Prostate gland (tissue), 2 donors: ENCODE results near the gene QRICH2. TPM values are rescaled to one million over a fixed set of nuclear protein-coding genes. Genes with fewer than 3 reads are reported as not detected.
"Not testable (repeated sequence)": the region's sequence is repeated elsewhere in the genome, so short reads cannot be mapped to it uniquely, and the experiment has no call there.

Experiments used
- DNase-seq: peaks from one replicate; pipeline ENCODE4 v3.0.0-alpha.2; 2019; ENCODE audit warnings: low spot score
- H3K27ac ChIP-seq, 2 donors: fragments of 200-600 bp; sonication (generic); 2 replicates each; pipeline ENCODE4 v1.5.1; 2017 to 2019
- H3K27me3 ChIP-seq: fragments of 200-600 bp; sonication (generic); replicated peaks from 2 replicates; pipeline ENCODE4 v1.5.1; 2019; ENCODE audit not compliant: insufficient read depth
- H3K36me3 ChIP-seq, 2 donors: fragments of 200-600 bp; sonication (generic); 1 replicate in 1 of 2; 2 replicates in 1 of 2; pipeline versions ENCODE4 v1.5.1 to v1.8.1; 2017 to 2019
- H3K4me1 ChIP-seq: fragments of 200-600 bp; sonication (generic); replicated peaks from 2 replicates; pipeline ENCODE4 v1.5.1; 2019
- H3K4me3 ChIP-seq, 2 donors: fragments of 200-600 bp; sonication (generic); 2 replicates each; pipeline ENCODE4 v1.5.1; 2017 to 2019
- H3K9me3 ChIP-seq: fragments of 200-600 bp; sonication (generic); 2 replicates; pipeline ENCODE4 v1.5.1; 2017
- POLR2A ChIP-seq: fragments of 450-650 bp; IDR thresholded peaks from one replicate; pipeline ENCODE4 v1.6.1; 2016; ENCODE audit warnings: antibody characterized with exemption, mild to moderate bottlenecking
- POLR2AphosphoS5 ChIP-seq: sonication (generic); formaldehyde crosslinking; IDR thresholded peaks from one replicate; pipeline ENCODE4 v1.6.1; 2017; ENCODE audit warnings: antibody characterized with exemption
- WGBS: methylation state at CpG from one replicate; pipeline ENCODE4 v1.1.5; 2018; 5-methylcytosine and 5-hydroxymethylcytosine counted together
- intact Hi-C: fragments of 100-400 bp; cut with DNase I; formaldehyde crosslinking; loops from one replicate; pipeline ENCODE4 v1.14.2; 2022
- total RNA-seq, 2 donors: library from RNA; depleted of rRNA; stranded (reverse); fragments of >200 nt; gene quantifications; one replicate each; pipeline ENCODE4 v1.1.0, GENCODE V29; 2016
- TF ChIP-seq, protein P1 (sequence below), 4 experiments: fragments of 200-600 bp in 2 of 4; fragments of 450-650 bp in 2 of 4; sonication (generic) in 2 of 4; IDR thresholded peaks; 1 replicate in 3 of 4; 2 replicates in 1 of 4; pipeline ENCODE4 v1.5.1; 2016 to 2019; ENCODE audit warnings: antibody characterized with exemption in 4 of 4, mild to moderate bottlenecking in 2 of 4, moderate library complexity in 2 of 4

Gene QRICH2
- total RNA-seq, 2 donors from 2014 or later = 3.1 to 9.8 TPM

DNA sequence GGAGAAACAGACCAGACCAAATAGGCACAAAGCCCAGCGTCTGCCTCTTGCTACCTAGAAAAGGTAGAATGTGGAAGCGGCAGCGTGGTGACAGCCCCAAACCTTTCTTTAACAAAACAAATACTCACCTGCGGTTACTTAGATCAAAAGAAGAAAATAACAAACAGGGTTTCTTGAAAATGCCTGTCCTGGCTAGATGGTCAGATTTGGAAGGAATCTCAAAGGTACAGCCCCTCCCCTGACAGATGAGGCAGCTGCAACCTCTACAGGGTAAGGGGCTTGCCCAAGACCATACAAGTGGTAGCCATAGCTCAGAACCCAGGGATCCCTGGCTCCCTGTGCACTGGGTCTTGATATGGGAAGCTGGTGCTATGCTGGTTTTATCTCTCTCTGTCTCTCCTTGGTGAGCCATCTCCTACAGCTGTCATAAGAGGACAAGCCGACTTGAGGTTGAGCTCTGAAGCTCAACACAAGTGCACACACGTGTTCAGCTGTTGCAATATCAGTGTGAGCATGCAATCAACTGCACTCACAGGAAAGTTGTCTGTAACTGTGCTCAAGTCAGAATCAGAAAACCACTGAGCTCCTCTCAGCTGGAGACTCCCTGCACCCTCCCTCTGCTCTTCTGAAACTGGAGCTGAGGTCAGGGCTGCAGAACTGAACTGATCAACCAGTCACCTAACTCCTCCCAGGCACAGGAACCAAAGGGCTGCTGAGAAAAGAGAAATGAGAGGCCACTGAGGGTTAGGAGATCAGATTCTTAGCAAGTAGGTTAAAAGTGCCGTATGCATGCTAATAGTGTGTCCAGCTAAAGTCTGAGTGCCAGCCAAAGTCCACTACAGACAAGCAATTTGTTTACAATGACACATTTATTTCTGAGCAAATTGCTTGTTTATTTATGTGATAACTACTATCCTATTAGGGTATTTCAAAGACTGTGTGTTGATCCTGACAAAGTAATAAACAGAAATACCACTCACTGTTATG is 61.7 kb downstream of the QRICH2 start:
- Histone ChIP-seq H3K4me1 (no peaks in the 10 kb centered on the region), H3K36me3 (no peaks in the 10 kb centered on the region), H3K27ac (no peak overlapping the region), H3K27me3 (no peaks in the 10 kb centered on the region), H3K4me3 (no peak overlapping the region), H3K9me3 (no peaks in the 10 kb centered on the region)
- intact Hi-C loops = no loop called here
- no peak for DNase-seq
- 71% methylated on average over 7 of the region's 7 CpGs for WGBS
- TF ChIP-seq POLR2AphosphoS5 (no peak), POLR2A (no peak)
- TF ChIP-seq, protein P1, sequence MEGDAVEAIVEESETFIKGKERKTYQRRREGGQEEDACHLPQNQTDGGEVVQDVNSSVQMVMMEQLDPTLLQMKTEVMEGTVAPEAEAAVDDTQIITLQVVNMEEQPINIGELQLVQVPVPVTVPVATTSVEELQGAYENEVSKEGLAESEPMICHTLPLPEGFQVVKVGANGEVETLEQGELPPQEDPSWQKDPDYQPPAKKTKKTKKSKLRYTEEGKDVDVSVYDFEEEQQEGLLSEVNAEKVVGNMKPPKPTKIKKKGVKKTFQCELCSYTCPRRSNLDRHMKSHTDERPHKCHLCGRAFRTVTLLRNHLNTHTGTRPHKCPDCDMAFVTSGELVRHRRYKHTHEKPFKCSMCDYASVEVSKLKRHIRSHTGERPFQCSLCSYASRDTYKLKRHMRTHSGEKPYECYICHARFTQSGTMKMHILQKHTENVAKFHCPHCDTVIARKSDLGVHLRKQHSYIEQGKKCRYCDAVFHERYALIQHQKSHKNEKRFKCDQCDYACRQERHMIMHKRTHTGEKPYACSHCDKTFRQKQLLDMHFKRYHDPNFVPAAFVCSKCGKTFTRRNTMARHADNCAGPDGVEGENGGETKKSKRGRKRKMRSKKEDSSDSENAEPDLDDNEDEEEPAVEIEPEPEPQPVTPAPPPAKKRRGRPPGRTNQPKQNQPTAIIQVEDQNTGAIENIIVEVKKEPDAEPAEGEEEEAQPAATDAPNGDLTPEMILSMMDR (IDR thresholded peaks at IDR 0.05) = no peak

DNA sequence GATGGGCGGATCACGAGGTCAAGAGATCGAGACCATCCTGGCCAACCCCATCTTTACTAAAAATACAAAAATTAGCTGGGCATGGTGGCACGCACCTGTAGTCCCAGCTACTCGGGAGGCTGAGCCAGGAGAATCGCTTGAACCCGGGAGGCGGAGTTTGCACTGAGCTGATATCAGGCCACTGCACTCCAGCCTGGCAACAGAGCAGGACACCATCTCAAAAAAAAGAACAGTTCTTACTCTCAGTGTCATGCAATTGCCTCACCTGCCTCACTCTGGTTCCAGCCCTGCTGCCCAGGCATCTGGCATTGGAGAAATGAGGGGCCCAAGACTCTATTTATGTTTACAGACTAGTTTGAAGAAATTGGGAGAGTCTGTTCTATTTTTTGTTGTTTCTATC is 63.4 kb downstream of the QRICH2 start:
- H3K4me1 ChIP-seq, DNase-seq, H3K9me3 ChIP-seq, H3K27me3 ChIP-seq, H3K4me3 ChIP-seq, H3K27ac ChIP-seq, intact Hi-C loops, H3K36me3 ChIP-seq: not testable (repeated sequence)
- 97% methylated on average over 8 of the region's 8 CpGs for WGBS

DNA sequence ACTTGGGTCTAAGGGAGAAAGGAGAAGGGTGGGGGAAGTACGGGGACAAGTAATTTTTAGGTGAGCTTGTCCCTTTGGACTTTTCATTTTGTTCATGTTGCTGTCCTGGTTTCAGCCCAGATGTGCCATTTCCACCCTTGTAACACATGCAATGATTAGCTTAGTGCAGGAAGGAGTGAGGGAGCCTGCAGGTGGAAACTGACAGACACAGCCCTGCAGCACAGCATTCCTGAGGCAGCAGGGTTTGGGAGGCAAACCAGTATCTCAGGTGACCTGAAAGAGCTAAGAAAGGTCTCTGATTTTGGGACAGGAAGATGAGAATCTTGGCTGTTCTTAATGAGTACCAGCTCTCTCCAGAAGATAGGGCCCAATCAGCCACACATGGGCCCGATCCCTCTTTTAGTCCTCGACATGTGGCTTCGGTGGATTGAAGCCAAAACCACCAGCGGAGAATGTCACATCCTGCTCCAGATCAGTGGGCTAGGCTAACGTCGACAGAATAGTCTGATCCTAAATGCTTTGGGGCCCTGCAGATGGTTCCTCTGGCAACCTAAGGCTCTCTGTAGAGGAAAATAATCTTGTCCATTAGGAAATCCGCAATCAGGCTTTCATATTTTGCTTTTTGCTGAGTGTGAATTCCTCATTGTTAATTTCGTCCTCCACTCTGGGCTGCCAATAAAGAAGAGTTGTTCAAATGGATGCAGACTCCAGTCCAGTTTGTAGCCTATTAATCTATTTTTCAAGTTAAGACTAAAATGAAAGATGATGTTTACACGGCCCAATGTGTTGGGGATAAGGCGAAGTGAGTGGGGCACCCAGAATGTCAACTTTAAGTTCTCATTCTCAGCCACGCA is 64.0 kb downstream of the QRICH2 start:
- Histone ChIP-seq H3K4me1 (no peaks in the 10 kb centered on the region), H3K27ac (no peak overlapping the region), H3K27me3 (no peaks in the 10 kb centered on the region), H3K9me3 (no peaks in the 10 kb centered on the region), H3K36me3 (no peaks in the 10 kb centered on the region), H3K4me3 (no peak overlapping the region)
- DNase-seq = no peak
- TF ChIP-seq, protein P1 (IDR thresholded peaks at IDR 0.05) = no peak
- TF ChIP-seq POLR2A = no peak
- TF ChIP-seq POLR2AphosphoS5 = no peak
- intact Hi-C loops = no loop called here
- WGBS = 82% methylated on average over 12 of the region's 12 CpGs

DNA sequence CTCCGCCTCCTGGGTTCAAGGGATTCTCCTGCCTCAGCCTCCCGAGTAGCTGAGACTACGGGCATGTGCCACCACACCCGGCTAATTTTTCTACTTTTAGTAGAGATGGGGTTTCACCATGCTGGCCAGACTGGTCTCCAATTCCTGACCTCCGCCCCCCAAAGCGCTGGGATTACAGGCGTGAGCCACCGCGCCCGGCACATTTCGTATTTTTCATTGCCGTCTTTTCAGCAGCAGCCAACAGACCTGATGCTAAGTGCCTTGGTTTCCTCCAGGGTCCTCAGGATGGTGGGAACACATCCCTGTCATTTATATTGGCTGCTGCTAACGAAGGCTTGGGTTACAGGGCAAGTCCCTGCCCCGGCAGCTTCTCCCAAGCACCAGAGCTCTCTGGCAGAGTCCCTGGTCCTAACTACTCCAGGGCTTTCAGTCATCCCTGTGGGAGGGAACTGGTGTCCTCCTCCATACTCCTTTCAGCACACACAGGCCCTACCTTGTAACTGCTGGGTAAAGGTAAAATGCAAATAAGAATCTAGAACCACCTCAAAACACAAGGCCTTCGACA is 66.3 kb downstream of the QRICH2 start:
- Histone ChIP-seq H3K9me3 (no peaks in the 10 kb centered on the region), H3K27me3 (no peaks in the 10 kb centered on the region), H3K4me3 (no peak overlapping the region), H3K36me3 (no peaks in the 10 kb centered on the region), H3K4me1 (no peaks in the 10 kb centered on the region), H3K27ac (no peak overlapping the region)
- TF ChIP-seq POLR2AphosphoS5 (no peak), POLR2A (no peak)
- TF ChIP-seq, protein P1 (IDR thresholded peaks at IDR 0.05) = no peak
- no peak for DNase-seq
- 94% methylated on average over 15 of the region's 15 CpGs for WGBS
- intact Hi-C loops = no loop called here

DNA sequence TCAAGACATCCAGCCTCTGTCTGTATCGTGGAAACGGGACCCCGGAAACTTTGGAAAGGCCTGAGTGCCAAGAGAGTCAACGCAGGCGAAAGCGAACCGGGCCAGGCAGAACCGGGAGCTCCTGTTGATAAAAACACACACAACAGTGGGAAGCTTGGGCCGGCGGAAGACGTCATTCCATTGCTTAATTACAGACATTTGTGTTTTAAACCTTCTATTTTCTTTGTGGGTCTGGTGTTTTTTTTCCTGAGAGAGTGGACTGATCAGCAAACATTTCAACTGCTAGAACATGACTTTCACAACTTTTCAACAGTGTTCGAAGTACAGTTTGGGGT is 66.9 kb downstream of the QRICH2 start:
- intact Hi-C loops = no loop called here
- Histone ChIP-seq H3K4me1 (no peaks in the 10 kb centered on the region), H3K36me3 (no peaks in the 10 kb centered on the region), H3K27ac (no peak overlapping the region), H3K9me3 (no peaks in the 10 kb centered on the region), H3K4me3 (peak overlapping the region; percentile 43 to 53), H3K27me3 (no peaks in the 10 kb centered on the region)
- TF ChIP-seq POLR2A = no peak
- TF ChIP-seq POLR2AphosphoS5 = no peak
- TF ChIP-seq, protein P1 (IDR thresholded peaks at IDR 0.05) = no peak
- WGBS = 10% methylated on average over 12 of the region's 12 CpGs
- no peak for DNase-seq
